VCaP (cell line): ENCODE results near the gene PLCL1.

ENCODE experiments used
- H3K27ac ChIP-seq: fragments of 450-650 bp; 2 replicates; pipeline ENCODE4 v1.5.1; 2017
- TF ChIP-seq, protein P1 (sequence below): fragments of 450-650 bp; conservative IDR thresholded peaks from 2 replicates; pipeline ENCODE4 v1.5.1; 2017; ENCODE audit warnings: mild to moderate bottlenecking, moderate library complexity

PLCL1 gene

DNA sequence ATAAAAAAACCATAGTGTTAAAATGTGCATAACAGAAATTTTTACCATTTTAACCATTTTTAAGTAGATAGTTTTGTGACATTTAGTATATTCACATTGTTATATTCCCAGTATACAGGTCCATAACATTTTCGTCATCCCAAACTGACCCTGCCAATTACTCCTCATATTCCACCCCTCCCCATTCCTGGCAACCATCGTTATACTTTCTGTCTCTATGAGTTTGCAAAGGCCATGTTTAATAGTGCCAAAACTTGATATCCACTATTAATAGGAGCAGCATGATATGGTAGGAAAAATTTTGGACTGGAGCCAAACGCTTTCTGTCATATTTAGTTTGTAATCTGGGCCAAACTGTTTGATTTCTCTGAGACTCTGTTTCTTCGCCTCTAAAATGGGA is 30.9 kb downstream of the PLCL1 start:
- TF ChIP-seq, protein P1, sequence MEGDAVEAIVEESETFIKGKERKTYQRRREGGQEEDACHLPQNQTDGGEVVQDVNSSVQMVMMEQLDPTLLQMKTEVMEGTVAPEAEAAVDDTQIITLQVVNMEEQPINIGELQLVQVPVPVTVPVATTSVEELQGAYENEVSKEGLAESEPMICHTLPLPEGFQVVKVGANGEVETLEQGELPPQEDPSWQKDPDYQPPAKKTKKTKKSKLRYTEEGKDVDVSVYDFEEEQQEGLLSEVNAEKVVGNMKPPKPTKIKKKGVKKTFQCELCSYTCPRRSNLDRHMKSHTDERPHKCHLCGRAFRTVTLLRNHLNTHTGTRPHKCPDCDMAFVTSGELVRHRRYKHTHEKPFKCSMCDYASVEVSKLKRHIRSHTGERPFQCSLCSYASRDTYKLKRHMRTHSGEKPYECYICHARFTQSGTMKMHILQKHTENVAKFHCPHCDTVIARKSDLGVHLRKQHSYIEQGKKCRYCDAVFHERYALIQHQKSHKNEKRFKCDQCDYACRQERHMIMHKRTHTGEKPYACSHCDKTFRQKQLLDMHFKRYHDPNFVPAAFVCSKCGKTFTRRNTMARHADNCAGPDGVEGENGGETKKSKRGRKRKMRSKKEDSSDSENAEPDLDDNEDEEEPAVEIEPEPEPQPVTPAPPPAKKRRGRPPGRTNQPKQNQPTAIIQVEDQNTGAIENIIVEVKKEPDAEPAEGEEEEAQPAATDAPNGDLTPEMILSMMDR: no peak
- no peak overlapping the region for H3K27ac ChIP-seq

GRCh38 chr2:197838036-197838435 is 33.6 kb downstream of the PLCL1 start:
- H3K27ac ChIP-seq: no peak overlapping the region

GRCh38 chr2:197838579-197838978 is 34.2 kb downstream of the PLCL1 start:
- H3K27ac ChIP-seq: no peak overlapping the region
- TF ChIP-seq, protein P1: no peak

More at GRCh38 chr2:197838036-197838435, 33.6 kb downstream of the PLCL1 start:
- TF ChIP-seq, protein P1: no peak

- TF ChIP-seq, protein P1: no peak
Observed at GRCh38 chr2:197839327-197839726, 34.9 kb downstream of the PLCL1 start.

GRCh38 chr2:197839856-197840255 is 35.5 kb downstream of the PLCL1 start:
- no peak overlapping the region for H3K27ac ChIP-seq
- TF ChIP-seq, protein P1: no peak

More at GRCh38 chr2:197839327-197839726, 34.9 kb downstream of the PLCL1 start:
- no peak overlapping the region for H3K27ac ChIP-seq

- no peak overlapping the region for H3K27ac ChIP-seq
- TF ChIP-seq, protein P1: no peak
Observed at GRCh38 chr2:197846128-197846527, 41.7 kb downstream of the PLCL1 start.

- TF ChIP-seq, protein P1: no peak
- H3K27ac ChIP-seq: no peak overlapping the region
Observed at GRCh38 chr2:197846777-197847176, 42.4 kb downstream of the PLCL1 start.
